Measurements from ENCODE around the gene SAMD3. TPM values are rescaled to one million over a fixed set of nuclear protein-coding genes. Genes with fewer than 3 reads are reported as not detected.

Gene SAMD3
- total and polyA plus RNA-seq, 2 of the 4 experiments (the other 2 are of a cell fraction): 3.0 to 3.9 TPM

DNA sequence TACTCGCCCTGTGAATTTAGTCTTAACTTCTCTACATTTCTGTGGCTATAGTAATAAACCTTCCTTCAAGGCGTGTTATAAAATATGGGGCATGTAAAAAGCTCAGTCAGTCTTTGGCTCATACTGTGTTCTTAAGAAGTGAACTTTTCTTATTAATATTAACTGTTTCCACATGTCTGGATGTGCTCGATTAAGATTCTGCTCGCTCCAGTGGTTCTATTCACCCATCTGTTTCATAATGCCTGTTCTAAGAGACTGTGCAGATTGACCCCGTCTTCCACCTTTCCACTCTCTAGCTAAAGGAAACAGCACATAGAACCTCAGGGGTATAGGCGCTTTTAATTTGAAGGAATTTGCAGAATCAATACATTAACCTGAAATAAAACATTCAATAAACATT, 104.5 kb downstream of the SAMD3 start:
- no peak overlapping the region for H3K4me2 ChIP-seq (ENCODE audit: low read depth, low read length)
- TF ChIP-seq, protein P1, sequence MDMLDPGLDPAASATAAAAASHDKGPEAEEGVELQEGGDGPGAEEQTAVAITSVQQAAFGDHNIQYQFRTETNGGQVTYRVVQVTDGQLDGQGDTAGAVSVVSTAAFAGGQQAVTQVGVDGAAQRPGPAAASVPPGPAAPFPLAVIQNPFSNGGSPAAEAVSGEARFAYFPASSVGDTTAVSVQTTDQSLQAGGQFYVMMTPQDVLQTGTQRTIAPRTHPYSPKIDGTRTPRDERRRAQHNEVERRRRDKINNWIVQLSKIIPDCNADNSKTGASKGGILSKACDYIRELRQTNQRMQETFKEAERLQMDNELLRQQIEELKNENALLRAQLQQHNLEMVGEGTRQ (IDR thresholded peaks at IDR 0.05; ENCODE audit: low read depth, low read length): no peak
- TF ChIP-seq RFX5 (IDR thresholded peaks at IDR 0.05; ENCODE audit: low read depth, low read length): no peak
- TF ChIP-seq CTCF (conservative IDR thresholded peaks at IDR 0.05; ENCODE audit: low read depth, low read length): no peak
- no peak for TF ChIP-seq NFE2L2 (IDR thresholded peaks at IDR 0.05; ENCODE audit: low read depth, low read length)
- TF ChIP-seq, protein P2, sequence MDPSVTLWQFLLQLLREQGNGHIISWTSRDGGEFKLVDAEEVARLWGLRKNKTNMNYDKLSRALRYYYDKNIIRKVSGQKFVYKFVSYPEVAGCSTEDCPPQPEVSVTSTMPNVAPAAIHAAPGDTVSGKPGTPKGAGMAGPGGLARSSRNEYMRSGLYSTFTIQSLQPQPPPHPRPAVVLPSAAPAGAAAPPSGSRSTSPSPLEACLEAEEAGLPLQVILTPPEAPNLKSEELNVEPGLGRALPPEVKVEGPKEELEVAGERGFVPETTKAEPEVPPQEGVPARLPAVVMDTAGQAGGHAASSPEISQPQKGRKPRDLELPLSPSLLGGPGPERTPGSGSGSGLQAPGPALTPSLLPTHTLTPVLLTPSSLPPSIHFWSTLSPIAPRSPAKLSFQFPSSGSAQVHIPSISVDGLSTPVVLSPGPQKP (IDR thresholded peaks at IDR 0.05; ENCODE audit: borderline replicate concordance, low read depth, low read length): no peak
- no peak for TF ChIP-seq SMC3 (IDR thresholded peaks at IDR 0.05; ENCODE audit: low read depth, low read length)
- TF ChIP-seq CEBPB (IDR thresholded peaks at IDR 0.05; ENCODE audit: low read depth, low read length): no peak
- TF ChIP-seq MAZ (IDR thresholded peaks at IDR 0.05; ENCODE audit: borderline replicate concordance, low read depth, low read length): no peak
- TF ChIP-seq MAFK (IDR thresholded peaks at IDR 0.05; ENCODE audit: low read depth, low read length): no peak
- no peak for TF ChIP-seq CHD1 (IDR thresholded peaks at IDR 0.05; ENCODE audit: low read depth, low read length)
- TF ChIP-seq BHLHE40 (IDR thresholded peaks at IDR 0.05; ENCODE audit: low read depth, low read length): no peak
- TF ChIP-seq RCOR1 (IDR thresholded peaks at IDR 0.05; ENCODE audit: insufficient replicate concordance, low read length): no peak
- no peak for TF ChIP-seq POLR2A (IDR thresholded peaks at IDR 0.05; ENCODE audit: low read depth, low read length)
- TF ChIP-seq MXI1 (IDR thresholded peaks at IDR 0.05; ENCODE audit: borderline replicate concordance, low read depth, low read length): no peak
- TF ChIP-seq FOS (IDR thresholded peaks at IDR 0.05; ENCODE audit: low read depth, low read length): no peak
- no peak for TF ChIP-seq RAD21 (IDR thresholded peaks at IDR 0.05; ENCODE audit: low read length)
- H3K4me3 ChIP-seq (ENCODE audit: insufficient read depth, low read depth, low read length): no peak overlapping the region
- H2BK120ac ChIP-seq (ENCODE audit: low read depth, low read length): no peak overlapping the region
- no peak overlapping the region for H3K56ac ChIP-seq (ENCODE audit: extremely low read depth, insufficient read depth, low read length)
- H2BK15ac ChIP-seq (ENCODE audit: low read depth, low read length): no peak overlapping the region
- no peaks in the 10 kb centered on the region; the same call in 1 of the 2 replicates for H3K36me3 ChIP-seq (ENCODE audit: control insufficient read depth, insufficient read depth, low read length)
- no peak overlapping the region for H3K9ac ChIP-seq (ENCODE audit: low read depth, low read length)
- no peak overlapping the region for H2BK5ac ChIP-seq (ENCODE audit: low read depth, low read length, poor library complexity, severe bottlenecking)
- BruUV-seq (replicated peaks): no TSS peak
- DNase-seq: no peak
- ChIA-PET CTCF (interaction anchor here (0.7 kb wide), 1 partner anchor 17 kb away, joined by 3 read pairs; no protein-coding TSS in a partner anchor), POLR2A (ENCODE audit: unreplicated experiment) (no interaction called here)
- no peak overlapping the region for H4K8ac ChIP-seq (ENCODE audit: low read depth in 2 of 2, low read length in 2 of 2)
- no peak overlapping the region for H3K18ac ChIP-seq (ENCODE audit: low read depth, low read length)
- H2BK20ac ChIP-seq (ENCODE audit: low read depth, low read length): no peak overlapping the region
- no peak overlapping the region for H2AK5ac ChIP-seq (ENCODE audit: low read depth, low read length)
- H4K91ac ChIP-seq (ENCODE audit: insufficient read depth, low read depth, low read length): no peak overlapping the region
- no peak for ATAC-seq (ENCODE audit: low read depth)
- WGBS, 2 experiments (ENCODE audit: extremely low coverage in 2 of 2, insufficient read length in 1 of 2): no CpG with 5 or more reads among the region's 6 CpGs
- no peak overlapping the region for H2AFZ ChIP-seq (replicated peaks; ENCODE audit: low read length, poor library complexity)
- dilution Hi-C loops (cut with HindIII; ENCODE audit: low sequenced_read_pairs, unreplicated experiment) (no loop called here), in situ Hi-C loops (cut with MboI; ENCODE audit: low sequenced_read_pairs) (no loop called here), intact Hi-C loops (cut with micrococcal nuclease) (no loop called here)
- no peaks in the 10 kb centered on the region for H3K27me3 ChIP-seq (ENCODE audit: control insufficient read depth, insufficient read depth, low read length)
- H4K20me1 ChIP-seq (ENCODE audit: insufficient read depth, low read length): no peaks in the 10 kb centered on the region
- no peak overlapping the region for H3K14ac ChIP-seq (replicated peaks; ENCODE audit: low read depth, low read length)
- no peak overlapping the region for H3K4ac ChIP-seq (ENCODE audit: low read depth, low read length)
- H3K23ac ChIP-seq (ENCODE audit: low read depth, low read length): no peak overlapping the region
- H3K4me1 ChIP-seq (ENCODE audit: control insufficient read depth, insufficient read depth, low read length): no peaks in the 10 kb centered on the region
- H3K9me3 ChIP-seq (ENCODE audit: control insufficient read depth, insufficient read depth, low read length): no peaks in the 10 kb centered on the region
- no peaks in the 10 kb centered on the region; a peak in 1 of 4 replicates for H3K79me1 ChIP-seq (ENCODE audit: low read depth in 1 of 2, low read length in 2 of 2)
- no peak overlapping the region for H4K5ac ChIP-seq (ENCODE audit: low read depth, low read length)
- no peak overlapping the region for H2AK9ac ChIP-seq (replicated peaks; ENCODE audit: low read depth, low read length, poor library complexity)
- no peaks in the 10 kb centered on the region; the same call in 1 of the 2 replicates for H3K9me1 ChIP-seq (ENCODE audit: insufficient read depth, low read length)
- no peak overlapping the region for H3K27ac ChIP-seq (ENCODE audit: insufficient read depth, low read length)
